Type B pancreatic cell (in vitro differentiated cells): ENCODE measurements around the gene ALK. TPM values are rescaled to one million over a fixed set of nuclear protein-coding genes. Genes with fewer than 3 reads are reported as not detected.

Experiments used
- DNase-seq: peaks from one replicate; pipeline ENCODE4 v3.0.0; 2021; ENCODE audit warnings: mixed read lengths; ENCODE audit not compliant: unreplicated experiment; ENCODE audit errors: extremely low spot score
- H3K27ac Mint-ChIP-seq: 2 replicates; pipeline ENCODE4 v1.8.0; 2021; ENCODE audit warnings: mild to moderate bottlenecking, mixed read lengths
- H3K27me3 Mint-ChIP-seq: 2 replicates; pipeline ENCODE4 v1.8.0; 2021; ENCODE audit warnings: mixed read lengths
- H3K36me3 Mint-ChIP-seq: 2 replicates; pipeline ENCODE4 v1.8.0; 2021; ENCODE audit warnings: mixed read lengths
- H3K4me1 Mint-ChIP-seq: one replicate; pipeline ENCODE4 v1.8.0; 2021; ENCODE audit warnings: mixed read lengths; ENCODE audit not compliant: unreplicated experiment
- H3K4me3 Mint-ChIP-seq: 2 replicates; pipeline ENCODE4 v1.8.0; 2021; ENCODE audit warnings: mild to moderate bottlenecking, mixed read lengths
- H3K9me3 Mint-ChIP-seq: 2 replicates; pipeline ENCODE4 v1.8.0; 2021; ENCODE audit warnings: mixed read lengths
- total RNA-seq: library from RNA; stranded (reverse); gene quantifications from 2 replicates; pipeline ENCODE4 v1.2.1, GENCODE V29; 2021; ENCODE audit warnings: low replicate concordance
- TF ChIP-seq, protein P1 (sequence below): fragments of 200-600 bp; sonication (generic); conservative IDR thresholded peaks from 2 replicates; pipeline ENCODE4 v1.5.0; 2021; ENCODE audit warnings: antibody characterized with exemption, mild to moderate bottlenecking

ALK gene
- total RNA-seq, 1 donor from 2014 or later: 7.7 TPM

DNA sequence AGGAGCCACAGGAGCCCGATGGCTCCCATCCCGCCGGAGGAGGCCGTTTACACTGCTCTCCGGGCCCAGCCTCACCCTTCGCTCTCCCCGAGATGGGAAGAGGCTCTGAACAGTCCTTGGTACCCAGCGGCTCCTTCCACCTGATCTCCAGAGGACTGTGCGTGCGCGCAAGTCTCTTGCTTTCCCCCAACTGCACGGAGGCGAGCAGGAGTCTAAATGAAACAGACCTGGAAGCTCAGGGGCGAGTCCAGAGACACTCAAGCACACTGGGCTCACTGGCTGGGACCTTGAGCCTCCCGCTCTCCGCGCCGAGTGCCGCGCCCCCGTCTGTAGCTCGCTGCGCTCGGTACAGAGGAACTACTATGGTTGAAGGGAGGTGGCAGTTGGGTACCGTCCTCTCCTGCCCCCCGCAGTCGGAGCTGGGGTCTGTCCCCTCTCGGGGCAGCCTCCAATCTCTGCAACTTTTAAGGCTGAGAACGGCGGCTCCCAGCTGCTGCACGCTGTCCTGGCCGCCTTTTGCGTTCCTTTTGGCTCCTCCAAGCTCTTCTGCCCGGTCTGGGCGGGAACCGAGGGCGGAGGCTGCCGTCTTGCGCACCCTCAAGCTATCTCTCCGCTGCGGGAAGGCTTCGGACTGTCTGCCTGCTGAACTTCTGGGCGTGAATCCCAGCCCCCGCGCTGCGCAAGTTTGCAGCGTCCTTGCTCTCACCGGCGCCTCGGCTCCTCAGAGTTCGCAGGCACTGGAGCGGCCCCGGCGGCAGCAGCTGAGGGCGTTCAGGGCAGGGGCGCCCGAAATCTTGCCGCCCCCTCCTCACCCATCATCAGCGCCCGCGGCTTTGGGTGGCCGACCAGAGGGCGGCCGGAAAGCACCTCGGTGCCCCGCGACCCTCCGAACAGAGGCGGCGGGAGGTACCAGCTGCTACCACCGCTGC is 491 bp downstream of the ALK start:
- no peak for DNase-seq
- peak overlapping the region; percentile 84 for H3K4me3 Mint-ChIP-seq
- H3K27me3 Mint-ChIP-seq: peaks cover 56% of the 10 kb centered on the region
- H3K36me3 Mint-ChIP-seq: peaks cover 5% of the 10 kb centered on the region
- H3K27ac Mint-ChIP-seq: no peak overlapping the region
- TF ChIP-seq, protein P1, sequence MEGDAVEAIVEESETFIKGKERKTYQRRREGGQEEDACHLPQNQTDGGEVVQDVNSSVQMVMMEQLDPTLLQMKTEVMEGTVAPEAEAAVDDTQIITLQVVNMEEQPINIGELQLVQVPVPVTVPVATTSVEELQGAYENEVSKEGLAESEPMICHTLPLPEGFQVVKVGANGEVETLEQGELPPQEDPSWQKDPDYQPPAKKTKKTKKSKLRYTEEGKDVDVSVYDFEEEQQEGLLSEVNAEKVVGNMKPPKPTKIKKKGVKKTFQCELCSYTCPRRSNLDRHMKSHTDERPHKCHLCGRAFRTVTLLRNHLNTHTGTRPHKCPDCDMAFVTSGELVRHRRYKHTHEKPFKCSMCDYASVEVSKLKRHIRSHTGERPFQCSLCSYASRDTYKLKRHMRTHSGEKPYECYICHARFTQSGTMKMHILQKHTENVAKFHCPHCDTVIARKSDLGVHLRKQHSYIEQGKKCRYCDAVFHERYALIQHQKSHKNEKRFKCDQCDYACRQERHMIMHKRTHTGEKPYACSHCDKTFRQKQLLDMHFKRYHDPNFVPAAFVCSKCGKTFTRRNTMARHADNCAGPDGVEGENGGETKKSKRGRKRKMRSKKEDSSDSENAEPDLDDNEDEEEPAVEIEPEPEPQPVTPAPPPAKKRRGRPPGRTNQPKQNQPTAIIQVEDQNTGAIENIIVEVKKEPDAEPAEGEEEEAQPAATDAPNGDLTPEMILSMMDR: no peak
- H3K4me1 Mint-ChIP-seq: peaks cover 8% of the 10 kb centered on the region
- H3K9me3 Mint-ChIP-seq: no peaks in the 10 kb centered on the region

DNA sequence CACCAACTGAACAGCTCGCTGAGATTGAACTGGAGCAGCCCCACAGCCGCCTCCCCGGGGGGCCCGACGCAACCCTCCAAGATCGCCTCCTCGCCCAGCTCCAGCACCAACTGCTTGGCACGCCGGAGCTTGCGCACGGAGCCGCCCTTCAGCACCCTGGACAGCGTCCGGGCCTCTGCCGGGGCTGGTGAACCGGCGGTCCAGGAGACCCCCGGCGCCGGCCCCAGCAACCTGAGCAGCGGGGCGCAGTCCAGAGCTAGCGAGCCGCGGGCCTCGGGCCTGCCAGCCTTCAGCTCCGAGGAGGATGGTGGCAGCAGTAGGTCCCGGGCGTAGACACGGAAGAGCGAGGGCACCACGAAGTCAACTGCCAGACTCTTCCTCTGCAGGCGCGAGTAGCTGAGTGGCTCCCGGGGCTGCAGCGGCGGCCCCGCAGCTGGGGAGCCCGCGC is 1.2 kb downstream of the ALK start:
- peak overlapping the region; percentile 81 for H3K4me3 Mint-ChIP-seq
- TF ChIP-seq, protein P1: no peak
- peaks cover 5% of the 10 kb centered on the region for H3K36me3 Mint-ChIP-seq
- H3K27ac Mint-ChIP-seq: no peak overlapping the region
- H3K9me3 Mint-ChIP-seq: no peaks in the 10 kb centered on the region
- peaks cover 8% of the 10 kb centered on the region for H3K4me1 Mint-ChIP-seq
- peak; percentile 93 for DNase-seq
- peaks cover 63% of the 10 kb centered on the region for H3K27me3 Mint-ChIP-seq

DNA sequence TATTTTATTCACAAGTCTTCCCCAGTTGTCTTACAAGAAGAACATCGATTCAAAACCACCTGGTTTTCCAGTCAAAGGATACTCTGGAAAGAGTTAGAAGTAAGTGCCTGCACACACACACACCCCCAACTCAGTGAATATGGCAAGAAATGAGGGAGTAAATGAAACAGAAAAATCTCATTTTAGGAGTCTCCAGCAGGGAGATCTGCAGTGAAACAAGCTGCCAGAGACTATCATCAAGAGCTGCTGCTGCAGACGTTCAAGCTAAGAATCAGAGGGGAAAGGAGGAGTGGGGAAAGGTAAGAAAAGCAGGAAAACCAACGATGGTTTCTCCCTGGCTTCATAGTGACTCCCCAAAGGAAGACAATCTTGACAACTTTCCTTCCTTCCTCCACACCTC is 2.4 kb downstream of the ALK start:
- Mint-ChIP-seq H3K27ac (no peak overlapping the region), H3K4me3 (peak overlapping the region; percentile 81), H3K9me3 (no peaks in the 10 kb centered on the region), H3K4me1 (peaks cover 8% of the 10 kb centered on the region), H3K27me3 (peaks cover 66% of the 10 kb centered on the region), H3K36me3 (peaks cover 5% of the 10 kb centered on the region)
- TF ChIP-seq, protein P1: no peak
- DNase-seq: no peak

DNA sequence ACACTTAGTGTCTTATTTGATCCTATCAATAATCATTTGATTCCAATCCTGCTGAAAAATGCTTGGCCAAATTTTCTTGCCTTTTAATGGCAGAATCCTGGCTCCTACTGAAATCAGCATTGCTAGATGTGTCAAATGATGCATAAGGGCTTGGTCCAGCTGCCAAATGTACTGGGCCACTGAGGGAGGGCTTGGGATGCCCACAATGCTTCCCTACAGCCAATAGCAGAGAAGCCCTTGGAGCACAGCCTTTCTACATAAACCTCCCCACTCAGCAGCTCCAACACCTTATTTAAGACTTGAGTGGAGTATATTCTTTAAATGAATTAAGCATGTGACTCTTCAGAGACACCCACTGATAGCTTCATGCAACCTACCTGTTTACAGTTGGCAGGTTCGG is 3.6 kb downstream of the ALK start:
- TF ChIP-seq, protein P1: no peak
- H3K27ac Mint-ChIP-seq: no peak overlapping the region
- DNase-seq: no peak
- H3K36me3 Mint-ChIP-seq: peaks cover 9% of the 10 kb centered on the region
- peaks cover 5% of the 10 kb centered on the region for H3K4me1 Mint-ChIP-seq
- H3K4me3 Mint-ChIP-seq: peak overlapping the region; percentile 81
- peaks cover 71% of the 10 kb centered on the region for H3K27me3 Mint-ChIP-seq
- H3K9me3 Mint-ChIP-seq: no peaks in the 10 kb centered on the region

DNA sequence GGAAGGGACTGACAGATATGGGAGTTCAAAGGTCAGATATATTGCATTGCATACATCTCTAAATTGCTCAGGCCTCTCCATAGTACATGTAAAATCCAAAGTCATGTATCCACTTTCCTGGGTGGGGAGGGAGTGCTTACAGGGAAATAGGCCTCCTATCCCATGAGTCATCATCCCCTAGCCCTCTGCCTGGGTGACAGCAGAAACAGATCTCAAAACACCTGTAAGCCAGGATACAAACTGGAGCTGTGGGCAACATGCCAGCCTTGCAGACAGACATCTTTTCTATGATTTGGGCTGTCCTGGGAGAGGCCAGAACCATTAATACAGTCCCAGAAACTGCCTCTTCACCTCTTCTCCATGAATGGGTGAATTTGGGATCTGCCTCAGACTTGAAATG is 4.8 kb downstream of the ALK start:
- Mint-ChIP-seq H3K27me3 (peaks cover 76% of the 10 kb centered on the region), H3K9me3 (no peaks in the 10 kb centered on the region), H3K27ac (no peak overlapping the region), H3K36me3 (peaks cover 9% of the 10 kb centered on the region), H3K4me3 (peak overlapping the region; percentile 30), H3K4me1 (peaks cover 5% of the 10 kb centered on the region)
- TF ChIP-seq, protein P1: no peak
- no peak for DNase-seq
